MM.1S (cell line): Measurements from ENCODE around the gene CAPN10.

Experiments
- EZH2 ChIP-seq: fragments of 300-600 bp; sonication (generic); optimal IDR thresholded peaks from 2 replicates; pipeline ENCODE3; 2017; ENCODE audit warnings: low read depth, mild to moderate bottlenecking, antibody characterized with exemption, low read length, mixed read lengths
- TF ChIP-seq, protein P1 (sequence below): fragments of 300-600 bp; sonication (generic); IDR thresholded peaks from 2 replicates; pipeline ENCODE4 v1.5.1; 2016; ENCODE audit warnings: antibody characterized with exemption, low read length, mixed read lengths

- TF ChIP-seq EZH2: no peak
- TF ChIP-seq, protein P1, sequence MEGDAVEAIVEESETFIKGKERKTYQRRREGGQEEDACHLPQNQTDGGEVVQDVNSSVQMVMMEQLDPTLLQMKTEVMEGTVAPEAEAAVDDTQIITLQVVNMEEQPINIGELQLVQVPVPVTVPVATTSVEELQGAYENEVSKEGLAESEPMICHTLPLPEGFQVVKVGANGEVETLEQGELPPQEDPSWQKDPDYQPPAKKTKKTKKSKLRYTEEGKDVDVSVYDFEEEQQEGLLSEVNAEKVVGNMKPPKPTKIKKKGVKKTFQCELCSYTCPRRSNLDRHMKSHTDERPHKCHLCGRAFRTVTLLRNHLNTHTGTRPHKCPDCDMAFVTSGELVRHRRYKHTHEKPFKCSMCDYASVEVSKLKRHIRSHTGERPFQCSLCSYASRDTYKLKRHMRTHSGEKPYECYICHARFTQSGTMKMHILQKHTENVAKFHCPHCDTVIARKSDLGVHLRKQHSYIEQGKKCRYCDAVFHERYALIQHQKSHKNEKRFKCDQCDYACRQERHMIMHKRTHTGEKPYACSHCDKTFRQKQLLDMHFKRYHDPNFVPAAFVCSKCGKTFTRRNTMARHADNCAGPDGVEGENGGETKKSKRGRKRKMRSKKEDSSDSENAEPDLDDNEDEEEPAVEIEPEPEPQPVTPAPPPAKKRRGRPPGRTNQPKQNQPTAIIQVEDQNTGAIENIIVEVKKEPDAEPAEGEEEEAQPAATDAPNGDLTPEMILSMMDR: no peak
Measured at GRCh38 chr2:240573516-240574385, 12.8 kb upstream of the CAPN10 start.
